HG03354 (cell line): ENCODE data around the gene CCDC86.

Source experiments
- ATAC-seq: cut with Tn5 transposase; IDR thresholded peaks from one replicate; pipeline ENCODE4 v1.9.1; 2021; ENCODE audit warnings: mild to moderate bottlenecking; ENCODE audit not compliant: unreplicated experiment, poor library complexity, severe bottlenecking

Gene CCDC86

DNA sequence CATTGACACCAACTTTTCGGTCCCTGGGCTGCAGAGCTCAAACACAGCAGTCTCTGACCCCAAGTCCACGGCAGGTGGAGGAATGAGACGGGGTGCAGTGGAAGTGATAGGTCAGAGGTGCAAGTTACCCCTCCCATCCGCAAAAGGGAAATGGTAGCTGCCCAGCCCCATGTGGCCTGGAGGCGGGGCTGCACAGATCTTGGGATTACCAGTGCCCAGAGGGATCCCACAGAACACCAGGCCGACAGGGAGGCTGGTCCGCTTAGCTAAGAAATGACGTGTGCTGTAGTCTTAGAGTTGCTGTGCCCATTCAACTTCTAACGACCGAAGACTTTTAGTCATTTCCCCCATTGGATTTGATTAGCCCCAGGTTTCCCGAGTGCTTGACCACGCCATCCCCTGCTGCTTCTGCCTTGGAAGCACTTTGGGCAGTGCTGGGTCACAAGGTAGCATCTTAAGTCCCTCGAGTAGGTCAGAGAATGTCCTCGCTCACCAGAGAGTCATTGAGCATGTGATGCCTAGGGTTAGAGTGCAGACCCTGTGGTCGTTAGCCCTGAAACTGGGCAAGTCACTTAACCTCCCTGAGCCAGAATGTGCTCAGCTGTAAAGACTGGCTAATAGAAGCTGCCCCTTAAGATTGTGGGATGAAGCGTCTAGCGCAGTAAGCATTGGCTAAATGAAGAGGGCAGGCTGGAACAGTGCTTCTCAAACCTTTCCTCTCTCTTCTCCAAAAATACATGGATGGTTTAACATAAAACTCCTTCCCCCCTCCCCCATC lies 9.6 kb downstream of the CCDC86 start:
- no peak for ATAC-seq

DNA sequence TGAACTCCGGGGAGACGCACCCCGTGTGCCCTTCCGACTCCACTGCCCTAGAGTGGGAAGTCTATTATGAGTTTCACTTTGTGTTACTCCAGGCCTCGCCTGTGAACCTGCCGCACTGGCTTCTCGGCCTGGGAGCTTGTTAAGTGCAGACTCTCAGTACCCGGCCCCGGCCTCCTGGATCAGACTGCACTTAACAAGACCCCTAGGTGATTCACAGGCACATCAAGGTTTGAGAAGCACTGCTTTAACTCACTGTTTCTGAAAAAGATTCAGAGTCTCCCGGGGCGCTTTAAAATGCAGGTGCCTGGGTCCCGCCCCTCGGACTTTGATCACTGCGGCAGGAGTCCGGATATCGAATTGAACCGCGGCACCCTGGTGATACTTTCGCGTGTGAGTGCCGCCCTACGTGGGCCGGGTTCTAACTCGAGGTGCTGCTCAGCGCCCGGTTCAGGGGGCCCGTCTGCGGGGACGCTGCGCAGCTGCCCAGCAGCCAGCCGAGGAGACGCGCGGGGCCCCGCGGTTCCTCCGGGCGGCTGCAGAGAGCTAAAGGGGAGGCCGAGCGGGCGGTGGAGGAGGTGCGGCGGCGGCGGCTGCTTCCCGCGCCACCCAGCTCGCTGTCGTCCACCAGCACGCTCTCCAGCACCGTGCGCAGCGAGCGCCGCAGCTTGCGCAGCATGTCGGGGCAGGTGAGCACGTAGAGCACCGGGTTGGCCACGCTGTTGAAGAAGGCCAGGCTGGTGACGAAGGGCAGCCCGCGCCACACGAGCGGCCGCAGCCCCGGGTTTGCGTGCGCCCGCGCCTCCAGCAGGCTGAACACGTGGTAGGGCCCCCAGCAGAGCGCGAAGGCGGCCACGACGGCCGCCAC lies 10.4 kb downstream of the CCDC86 start:
- ATAC-seq = no peak

DNA sequence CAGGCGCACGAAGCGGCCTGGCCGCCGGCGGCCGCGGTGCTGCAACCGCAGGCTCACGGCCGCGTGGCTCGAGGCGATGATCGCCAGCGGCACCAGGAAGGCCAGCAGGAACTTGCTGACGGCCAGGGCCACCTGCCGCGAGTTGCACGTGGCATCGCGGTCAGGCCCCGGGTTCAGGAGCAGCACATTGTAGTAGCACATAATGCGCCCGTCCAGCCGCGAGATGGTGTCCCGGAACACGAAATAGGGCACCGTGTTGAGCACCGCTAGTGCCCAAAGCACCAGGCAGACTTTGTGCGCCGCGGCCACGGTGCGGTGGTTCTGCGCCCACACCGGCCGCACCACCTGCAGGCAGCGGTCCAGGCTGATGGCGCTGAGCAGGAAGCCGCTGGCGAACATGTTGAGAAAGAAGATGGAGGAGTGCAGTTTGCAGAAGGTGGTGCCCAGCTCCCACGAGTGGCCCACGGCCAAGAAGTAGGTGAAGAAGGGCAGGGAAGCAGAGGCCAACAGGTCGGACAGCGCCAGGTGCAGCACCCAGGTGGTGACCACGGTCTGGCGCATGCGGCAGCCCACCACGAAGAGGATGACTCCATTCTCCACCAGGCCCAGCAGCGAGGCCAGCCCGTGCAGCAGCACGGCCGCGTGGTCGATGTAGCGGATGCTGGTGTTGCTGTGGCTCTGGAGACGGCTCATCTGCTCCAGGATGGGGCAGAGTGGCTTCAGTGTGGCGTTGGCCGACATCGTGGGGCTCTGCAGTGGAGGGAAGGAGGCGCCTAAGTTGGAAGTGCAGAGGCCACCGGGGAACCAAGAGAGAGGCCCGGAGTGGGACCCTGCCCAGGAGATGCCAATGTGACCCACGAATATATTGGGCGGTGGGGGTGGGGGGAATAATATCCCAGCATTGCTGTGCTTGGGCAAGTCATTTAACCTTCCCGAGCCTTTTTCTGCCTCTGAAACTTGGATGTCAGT lies 11.4 kb downstream of the CCDC86 start:
- no peak for ATAC-seq

DNA sequence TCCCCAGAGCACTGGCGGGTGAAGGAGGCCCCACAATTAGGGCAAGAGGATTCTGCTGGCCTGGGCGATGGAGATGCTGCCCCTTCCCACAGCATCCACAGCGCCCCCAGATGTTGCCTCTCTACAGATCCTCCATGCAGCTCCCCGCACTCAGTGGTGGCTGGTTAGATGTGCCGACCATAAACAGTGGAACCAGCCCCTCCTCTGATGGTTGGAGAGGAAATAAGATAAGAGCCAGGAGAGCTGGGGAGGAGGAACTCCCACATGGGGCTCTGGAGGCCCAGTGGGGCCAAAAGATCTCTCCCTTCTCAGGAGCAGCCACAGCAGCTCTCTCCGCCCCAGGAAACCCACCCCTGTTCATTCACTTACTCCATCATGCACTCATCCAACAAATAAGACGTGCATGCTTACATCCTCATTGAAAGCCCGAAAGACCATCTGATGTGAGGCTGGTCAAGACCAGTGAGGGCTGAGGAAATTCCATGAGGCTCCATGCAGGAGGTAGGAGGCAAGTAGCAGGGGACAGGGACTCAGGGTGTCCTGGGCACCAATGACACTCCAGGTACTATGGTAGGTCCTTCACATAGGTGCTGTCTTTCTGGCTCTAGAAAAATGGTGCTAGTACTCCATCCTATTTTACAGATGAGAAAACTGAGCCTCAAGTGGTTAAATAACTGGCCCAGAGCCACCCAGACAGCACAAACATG lies 12.4 kb downstream of the CCDC86 start:
- ATAC-seq = no peak

DNA sequence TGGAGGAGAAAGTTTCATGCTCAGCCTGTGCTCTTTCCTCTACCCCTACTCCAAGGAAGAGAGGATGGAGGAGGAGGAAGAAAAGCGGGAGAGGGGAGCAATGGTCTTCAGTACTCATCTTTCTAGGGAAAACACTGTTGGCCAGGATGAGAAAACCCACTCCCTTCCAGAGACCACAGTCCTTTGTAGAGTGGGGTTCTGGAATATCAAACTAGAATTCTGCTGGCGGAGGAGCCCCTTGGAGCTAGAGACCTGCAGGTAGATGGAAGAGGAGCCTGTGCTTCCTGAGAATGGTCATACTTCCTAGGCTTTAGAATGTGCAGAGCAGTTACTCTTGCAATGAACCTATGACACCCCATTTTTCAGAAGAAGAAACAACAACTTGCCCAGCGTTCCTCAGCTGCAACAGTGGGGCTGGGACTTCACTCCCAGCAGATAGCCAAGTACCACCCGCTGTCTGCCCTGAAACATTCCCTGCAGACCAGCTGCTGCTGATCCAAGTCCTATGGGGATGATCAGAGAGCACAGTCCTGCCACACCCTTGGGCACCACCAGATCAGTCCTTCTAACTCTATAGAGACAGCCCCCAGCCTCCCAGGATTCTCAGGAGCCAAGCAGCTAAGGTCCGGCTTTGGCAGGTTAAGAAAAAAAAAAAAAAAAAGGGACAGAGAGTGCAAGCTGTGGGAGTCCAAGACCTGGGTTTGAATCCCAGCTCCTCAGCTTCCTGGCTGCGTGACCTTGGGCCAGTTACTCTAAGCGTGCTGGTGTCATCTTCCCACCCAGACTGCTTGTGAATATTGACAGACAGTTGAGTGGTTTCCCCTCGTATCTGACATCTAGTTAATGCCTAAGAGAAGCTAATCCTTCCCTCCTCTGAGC lies 13.2 kb downstream of the CCDC86 start:
- no peak for ATAC-seq

DNA sequence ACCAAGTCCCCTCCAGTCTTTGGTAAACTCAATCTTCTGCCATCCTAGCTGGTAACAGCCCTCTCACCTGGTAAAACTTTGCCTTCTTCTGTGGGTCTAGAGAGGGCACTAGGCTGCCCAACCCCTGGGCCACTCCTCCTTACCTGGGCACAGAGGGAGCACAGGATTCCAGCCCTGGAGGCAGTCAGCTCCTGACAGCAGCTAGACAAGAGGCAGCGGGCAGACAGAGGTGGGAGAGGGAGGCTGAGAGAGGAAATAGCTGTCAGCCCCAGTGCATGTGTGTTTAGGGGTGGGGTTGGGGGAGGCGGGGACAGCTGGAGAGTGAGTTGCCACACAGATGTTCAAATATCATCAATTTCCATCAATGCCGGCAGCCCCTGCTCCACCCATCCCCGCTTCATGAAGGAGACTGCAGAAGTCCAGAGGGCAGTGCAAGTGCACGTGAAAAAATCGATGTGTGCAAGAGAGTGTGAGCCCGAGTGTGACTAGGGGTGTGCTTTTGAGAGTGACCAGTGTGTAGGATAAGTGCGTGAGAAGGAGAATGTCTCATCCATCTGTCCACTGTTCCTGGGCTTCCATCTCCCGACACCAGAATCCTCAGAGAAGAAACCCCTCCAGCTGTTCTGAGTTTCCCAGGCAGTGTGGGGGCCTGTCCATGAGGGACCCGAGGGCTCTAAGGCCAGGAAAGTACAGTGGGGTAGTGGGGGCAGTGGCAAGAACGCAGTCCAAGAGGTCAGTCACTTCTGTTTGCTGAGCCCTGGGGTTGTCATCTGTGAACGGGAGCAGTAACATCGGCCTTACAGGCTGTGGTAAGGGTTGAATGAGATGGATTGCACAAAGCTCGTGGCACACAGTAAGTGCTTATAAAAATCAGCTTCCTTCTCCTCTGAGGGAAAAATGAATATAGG lies 14.1 kb downstream of the CCDC86 start, which contains the start of gene PTGDR2:
PTGDR2 (minus strand) TSS at position 225 of the 908 bp plus-strand sequence. CDS start 2,228 bp downstream, outside the sequence.
- no peak for ATAC-seq

DNA sequence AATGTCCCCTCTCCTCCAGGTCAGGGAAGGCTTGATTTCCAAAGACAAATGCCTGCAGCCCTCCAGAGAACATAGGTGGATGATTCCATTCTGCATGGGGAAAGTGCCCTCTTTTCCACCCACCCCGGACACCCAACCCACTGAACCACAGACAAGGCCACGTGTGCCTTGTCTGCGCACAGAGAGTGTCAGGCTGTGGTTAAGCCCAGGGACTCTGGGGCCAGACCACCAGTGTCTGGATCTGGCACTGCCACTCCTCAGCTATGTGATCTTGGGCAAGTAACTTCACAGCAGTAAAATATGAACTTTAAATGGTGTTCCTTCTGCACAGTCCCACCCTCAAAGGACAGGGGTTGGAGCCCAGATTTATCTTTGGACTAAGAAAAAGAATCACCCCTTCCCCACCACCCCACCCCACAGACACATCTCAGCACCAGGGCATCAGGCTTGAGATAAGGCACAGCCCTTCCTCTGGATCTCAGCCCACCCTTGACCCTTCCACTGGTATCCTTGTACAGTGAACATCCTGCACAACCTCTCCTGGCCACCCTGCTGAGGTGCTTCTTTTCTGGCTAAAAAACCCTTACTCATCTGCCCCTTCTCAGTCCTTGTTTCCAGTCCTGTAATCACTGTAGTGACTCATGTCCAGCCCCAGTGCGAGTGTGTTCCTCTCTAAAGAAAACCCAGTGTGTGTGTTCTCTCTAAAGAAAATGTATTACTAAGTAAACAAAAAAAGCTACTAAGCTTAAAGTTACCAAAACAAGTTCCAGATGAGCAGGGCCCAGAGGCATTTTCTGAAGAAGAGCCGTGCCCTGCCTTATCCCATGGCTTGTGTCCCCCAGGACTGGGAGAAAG lies 15.7 kb downstream of the CCDC86 start:
- ATAC-seq = no peak

DNA sequence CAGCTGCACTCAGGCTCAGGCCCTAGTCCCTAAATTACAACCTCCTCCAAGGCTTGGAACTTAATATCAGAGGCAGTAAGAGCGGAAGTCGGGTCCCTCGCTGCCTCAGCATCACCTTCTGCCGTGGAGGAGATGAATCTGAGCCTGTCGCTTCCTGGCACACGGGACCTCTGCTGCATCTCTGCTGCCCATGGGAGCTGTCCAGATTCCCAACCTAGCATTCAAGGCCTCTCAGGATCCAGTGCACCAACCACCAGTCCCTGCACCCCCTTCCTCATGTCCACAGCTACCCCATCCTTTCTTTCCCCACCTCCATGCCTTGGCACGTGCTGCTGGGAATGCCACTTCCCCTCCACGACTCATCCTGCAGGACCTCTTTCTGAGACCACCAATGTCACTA lies 16.3 kb downstream of the CCDC86 start:
- ATAC-seq = no peak

DNA sequence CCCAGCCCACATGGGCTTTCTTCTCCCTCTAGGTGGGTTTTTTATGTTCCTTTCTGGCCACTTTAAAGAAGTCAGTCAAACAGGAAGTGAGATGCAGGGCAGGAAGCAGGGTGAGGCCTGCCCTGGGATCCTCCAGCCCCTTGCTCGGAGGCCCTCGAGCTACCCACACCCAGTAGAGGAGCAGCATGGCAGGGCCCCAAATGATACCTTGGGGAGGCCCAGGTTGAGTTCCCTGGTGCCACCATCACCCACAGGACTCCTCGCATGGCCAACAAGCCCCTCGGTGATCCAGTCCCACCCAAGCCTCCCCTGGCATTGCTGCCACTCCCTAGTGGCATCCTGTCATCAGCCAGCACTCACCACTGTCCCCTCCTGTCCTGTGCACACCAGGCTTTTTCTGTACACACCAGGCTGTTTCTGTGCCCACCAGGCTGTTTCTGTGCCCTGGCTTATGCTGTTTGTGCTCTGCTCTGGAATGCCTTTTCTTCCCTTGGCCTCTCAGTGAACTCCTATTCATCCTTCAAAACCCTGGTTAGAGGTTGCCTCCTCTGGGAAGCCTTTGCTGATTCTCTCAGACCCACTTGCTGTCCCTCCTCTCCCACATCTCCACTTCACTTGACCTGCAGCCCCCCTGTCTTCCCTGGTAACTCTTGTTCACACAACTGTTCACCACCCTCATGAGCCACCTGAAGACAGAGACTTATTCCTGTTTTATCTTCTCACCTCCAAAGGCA lies 17.0 kb downstream of the CCDC86 start:
- ATAC-seq = no peak

DNA sequence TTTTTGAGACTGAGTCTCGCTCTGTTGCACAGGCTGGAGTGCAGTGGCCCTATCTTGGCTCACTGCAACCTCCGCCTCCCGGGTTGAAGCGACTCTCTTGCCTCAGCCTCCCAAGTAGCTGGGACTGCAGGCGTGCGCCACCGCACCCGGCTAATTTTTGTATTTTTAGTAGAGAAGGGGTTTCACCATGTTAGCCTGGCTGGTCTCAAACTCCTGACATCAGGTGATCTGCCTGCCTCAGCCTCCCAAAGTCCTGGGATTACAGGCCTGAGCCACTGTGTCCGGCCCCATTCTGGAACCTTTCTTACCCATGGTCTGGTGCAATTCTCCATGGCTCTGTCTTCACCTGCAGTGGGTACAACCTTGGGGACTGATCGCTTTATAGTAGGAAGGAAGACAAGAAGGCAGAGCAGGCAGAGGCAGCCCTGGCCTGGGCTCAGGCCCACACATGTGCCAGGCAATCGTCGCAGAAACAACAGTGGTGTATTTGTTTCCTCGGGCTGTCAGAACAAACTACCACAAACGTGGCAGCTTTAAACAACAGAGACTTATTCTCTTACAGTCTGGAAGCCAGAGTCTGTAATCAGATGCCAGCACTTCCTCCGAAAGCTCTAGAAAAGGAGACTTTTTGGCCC lies 17.8 kb downstream of the CCDC86 start:
- no peak for ATAC-seq

DNA sequence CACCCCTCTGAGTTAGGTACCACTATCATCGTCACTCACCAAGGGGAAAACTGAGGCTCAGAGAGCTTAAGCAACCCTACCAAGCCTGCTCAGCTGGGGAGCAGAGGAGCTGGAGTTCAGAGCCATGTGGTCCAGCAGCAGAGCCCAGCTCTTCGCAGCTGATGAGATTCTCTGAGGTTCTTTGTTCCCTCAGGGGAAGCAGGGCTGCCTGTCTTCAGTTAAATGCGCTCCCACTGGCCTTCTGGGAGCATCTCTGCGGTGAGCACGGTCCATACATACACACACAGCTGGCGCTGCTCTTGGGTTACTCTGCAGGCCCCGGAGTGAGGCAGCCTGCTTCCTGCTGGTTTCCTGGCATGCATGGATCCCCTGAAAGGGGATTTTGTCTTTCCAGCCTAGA lies 19.0 kb downstream of the CCDC86 start:
- ATAC-seq = no peak

DNA sequence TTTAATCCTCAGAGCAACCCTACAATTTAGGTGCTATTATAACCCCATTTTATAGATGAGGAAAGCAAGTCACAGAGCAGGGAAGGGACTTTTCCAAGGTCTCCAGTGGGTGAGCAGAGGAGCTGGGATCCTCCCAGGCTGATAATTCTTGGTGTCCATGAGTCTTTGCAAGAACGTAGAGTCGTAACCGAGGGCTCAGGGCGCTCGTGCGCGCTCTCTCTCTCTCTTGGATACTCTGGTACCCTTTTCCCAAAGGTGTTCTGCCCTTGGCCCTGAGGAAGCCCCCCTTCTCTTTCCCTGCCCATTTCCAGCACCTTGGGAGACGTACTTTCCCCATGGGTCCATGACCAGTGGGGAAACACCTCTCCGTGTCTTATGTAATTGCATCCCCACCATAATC lies 20.3 kb downstream of the CCDC86 start:
- ATAC-seq = no peak

DNA sequence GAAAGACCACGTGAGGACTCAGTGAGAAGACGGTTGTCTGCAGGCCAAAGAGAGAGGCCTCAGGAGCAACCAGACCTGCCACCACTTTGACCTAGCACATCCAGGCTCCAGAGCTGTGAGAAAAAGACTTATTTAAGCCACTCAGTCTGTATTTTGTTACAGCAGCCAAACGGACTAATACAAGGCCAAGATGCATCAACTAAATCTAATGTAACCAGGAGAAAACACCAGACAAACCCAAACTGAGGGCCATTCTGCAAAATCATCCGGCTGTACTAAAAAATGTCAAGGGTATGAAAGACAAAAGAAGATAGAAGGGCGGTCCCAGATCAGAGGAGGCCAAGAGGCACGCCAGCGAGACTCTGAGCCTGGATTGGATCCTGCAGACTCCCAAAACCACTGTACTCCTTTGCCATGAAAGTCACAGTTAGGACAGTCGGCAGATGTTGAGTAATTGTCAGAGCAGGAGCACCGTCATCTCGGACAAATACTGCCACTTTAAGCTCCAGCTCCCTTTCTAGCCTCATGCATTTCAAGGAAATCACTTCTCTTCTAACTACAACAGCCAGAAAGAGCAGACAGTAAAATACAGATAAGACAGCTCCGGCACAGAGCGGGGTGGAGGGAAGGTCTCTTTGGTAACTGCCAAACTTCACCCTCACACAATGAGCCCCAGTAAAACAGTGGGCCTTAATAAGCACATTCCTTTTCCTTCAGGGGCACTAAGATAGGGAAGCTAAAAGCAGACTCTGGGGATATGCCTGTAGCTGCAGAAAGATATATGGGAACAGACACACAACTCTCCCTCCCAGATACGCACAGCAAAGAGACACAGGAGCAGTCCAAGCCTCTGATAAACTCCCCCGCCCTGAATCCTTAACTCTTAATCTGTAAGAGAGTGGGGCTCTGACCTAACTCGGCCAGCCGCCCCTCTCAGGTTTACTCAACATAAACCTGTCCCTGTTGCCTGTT lies 21.9 kb downstream of the CCDC86 start:
- no peak for ATAC-seq

DNA sequence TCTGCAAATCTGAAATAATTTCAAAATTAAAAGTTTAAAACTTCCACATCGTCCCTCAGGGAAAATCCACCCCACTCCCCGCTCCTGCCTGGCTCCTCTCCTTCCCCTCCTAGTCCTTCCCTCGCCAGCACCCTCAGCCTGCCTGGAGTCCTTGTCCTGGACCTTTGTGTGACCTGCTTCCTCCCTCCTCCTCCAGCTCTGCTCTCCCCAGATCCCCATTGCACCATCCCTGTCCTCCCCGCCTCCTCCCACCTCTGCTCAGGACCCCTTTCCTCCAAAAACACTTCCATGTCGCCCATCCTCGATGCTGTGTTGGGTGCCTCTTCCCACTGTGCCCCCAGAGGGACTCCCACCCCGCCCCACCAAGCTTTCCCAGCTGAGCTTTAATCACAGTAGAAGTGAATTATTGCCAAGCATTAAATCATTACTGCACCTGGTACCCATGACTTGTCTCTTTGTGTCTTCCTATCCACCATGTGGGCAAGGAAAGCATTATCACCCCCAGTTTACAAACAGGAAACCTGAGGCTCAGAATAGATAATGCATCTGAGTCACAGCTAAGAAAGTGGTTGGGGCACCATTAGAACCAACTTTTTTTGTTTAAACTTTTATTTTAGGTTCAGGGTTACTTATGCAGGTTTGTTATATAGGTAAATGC lies 23.1 kb downstream of the CCDC86 start:
- ATAC-seq = no peak
